CD4-positive, alpha-beta T cell treated with Interleukin-15 for 4 hours (primary cell): Measurements from ENCODE around the gene CD68.

ENCODE experiments used
- DNase-seq: peaks from one replicate; pipeline ENCODE4 v3.0.0-alpha.2; 2020; ENCODE audit warnings: low spot score

The CD68 gene

GRCh38 chr17:7559320-7560171 lies 19.9 kb upstream of the CD68 start:
- DNase-seq: no peak

GRCh38 chr17:7560172-7561027 lies 19.0 kb upstream of the CD68 start:
- DNase-seq: peak; percentile 54

- peak; percentile 82 for DNase-seq
Measured at GRCh38 chr17:7561028-7561575, 18.3 kb upstream of the CD68 start.

- DNase-seq: peak; percentile 89
Measured at GRCh38 chr17:7561589-7562207, 17.7 kb upstream of the CD68 start, which contains the start of gene SENP3. Gene SENP3 (plus strand): TSS chr17:7561919. CDS start chr17:7563077, 1,158 bp downstream.

GRCh38 chr17:7562208-7562605 lies 17.2 kb upstream of the CD68 start:
- no peak for DNase-seq

GRCh38 chr17:7563115-7563869 lies 16.1 kb upstream of the CD68 start:
- no peak for DNase-seq

- no peak for DNase-seq
Measured at GRCh38 chr17:7569571-7569970, 9.9 kb upstream of the CD68 start.

- no peak for DNase-seq
Measured at GRCh38 chr17:7570351-7570750, 9.1 kb upstream of the CD68 start.

- DNase-seq: no peak
Measured at GRCh38 chr17:7572338-7572587, 7.2 kb upstream of the CD68 start.

- DNase-seq: peak; percentile 100
Measured at GRCh38 chr17:7572588-7573323, 6.7 kb upstream of the CD68 start.

GRCh38 chr17:7573324-7574080 lies 5.9 kb upstream of the CD68 start:
- DNase-seq: peak; percentile 91

GRCh38 chr17:7574176-7574953 lies 5.1 kb upstream of the CD68 start:
- no peak for DNase-seq

GRCh38 chr17:7575481-7575883 lies 4.0 kb upstream of the CD68 start:
- no peak for DNase-seq

- DNase-seq: no peak
Measured at GRCh38 chr17:7575959-7576358, 3.5 kb upstream of the CD68 start.

GRCh38 chr17:7576432-7576937 lies 3.0 kb upstream of the CD68 start:
- no peak for DNase-seq

GRCh38 chr17:7577327-7578199 lies 1.9 kb upstream of the CD68 start:
- no peak for DNase-seq

- DNase-seq: no peak
Measured at GRCh38 chr17:7579834-7580603, 581 bp downstream of the CD68 start.
